WTC11 (cell line): ENCODE data around the gene TBC1D14.

Source experiments
- CTCF ChIP-seq: fragments of 200-600 bp; IDR thresholded peaks from 2 replicates; pipeline ENCODE4 v1.8.0; 2022; ENCODE audit warnings: antibody characterized with exemption
- ESRRA ChIP-seq: sonication (generic); formaldehyde crosslinking; IDR thresholded peaks from 2 replicates; pipeline ENCODE4 v1.8.1; 2022; ENCODE audit warnings: mild to moderate bottlenecking, missing genetic modification reagents, borderline replicate concordance
- ETV6 ChIP-seq: sonication (generic); formaldehyde crosslinking; IDR thresholded peaks from 2 replicates; pipeline ENCODE4 v1.8.1; 2022; ENCODE audit warnings: mild to moderate bottlenecking, missing genetic modification reagents
- KAT7 ChIP-seq: sonication (generic); formaldehyde crosslinking; IDR thresholded peaks from 2 replicates; pipeline ENCODE4 v1.8.1; 2023; ENCODE audit warnings: missing genetic modification reagents, mild to moderate bottlenecking, borderline replicate concordance
- NR3C1 ChIP-seq: sonication (generic); formaldehyde crosslinking; conservative IDR thresholded peaks from 2 replicates; pipeline ENCODE4 v1.8.1; 2023; ENCODE audit warnings: low read depth, mild to moderate bottlenecking, missing genetic modification reagents
- RELA ChIP-seq: sonication (generic); formaldehyde crosslinking; IDR thresholded peaks from 2 replicates; pipeline ENCODE4 v1.8.1; 2022; ENCODE audit warnings: missing genetic modification reagents, mild to moderate bottlenecking, borderline replicate concordance
- TF ChIP-seq, protein P1 (sequence below): sonication (generic); formaldehyde crosslinking; conservative IDR thresholded peaks from 2 replicates; pipeline ENCODE4 v1.8.1; 2022; ENCODE audit warnings: mild to moderate bottlenecking, missing genetic modification reagents
- TF ChIP-seq, protein P2 (sequence below): sonication (generic); formaldehyde crosslinking; IDR thresholded peaks from 2 replicates; pipeline ENCODE4 v1.8.0; 2022; ENCODE audit warnings: mild to moderate bottlenecking, missing genetic modification reagents
- TF ChIP-seq, protein P3 (sequence below): sonication (generic); formaldehyde crosslinking; IDR thresholded peaks from 2 replicates; pipeline ENCODE4 v1.8.0; 2022; ENCODE audit warnings: mild to moderate bottlenecking, missing genetic modification reagents
- TF ChIP-seq, protein P4 (sequence below): sonication (generic); formaldehyde crosslinking; IDR thresholded peaks from 2 replicates; pipeline ENCODE4 v1.8.0; 2023; ENCODE audit warnings: mild to moderate bottlenecking, missing genetic modification reagents

DNA sequence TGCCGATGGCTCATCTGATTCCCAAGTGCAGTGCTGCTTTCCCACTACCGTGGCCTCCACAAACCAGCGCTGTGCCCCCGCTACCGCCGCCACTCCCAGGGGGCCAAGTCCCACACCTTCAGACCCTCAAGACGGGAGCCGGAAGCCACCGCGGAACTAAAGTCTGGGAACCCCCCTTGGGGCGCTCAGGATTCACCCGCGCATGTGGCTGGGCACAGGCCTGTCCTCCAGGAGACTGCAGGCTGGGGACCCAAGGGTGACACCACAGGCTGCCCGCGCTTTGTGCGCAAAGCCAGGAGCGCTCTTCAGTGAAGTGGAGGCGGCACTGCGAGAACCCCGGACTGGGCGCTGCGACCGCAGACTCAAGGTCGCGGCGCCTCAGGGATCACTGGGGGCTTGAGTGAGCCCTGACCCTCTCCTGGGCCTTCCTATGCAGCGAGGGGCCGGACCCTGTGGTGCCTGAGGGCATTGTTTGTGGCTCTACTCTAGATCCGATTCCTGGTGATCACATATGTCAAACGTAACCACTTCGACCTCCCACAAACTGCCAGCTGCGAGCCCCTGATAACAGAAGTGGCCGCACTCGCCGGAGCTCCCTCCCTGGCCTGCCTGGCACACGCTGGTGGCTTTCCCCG lies 20.4 kb upstream of the TBC1D14 start:
- TF ChIP-seq CTCF (no peak), KAT7 (CRISPR knock-in tag) (no peak), RELA (CRISPR knock-in tag) (no peak), ETV6 (CRISPR knock-in tag) (no peak), ESRRA (no peak), NR3C1 (CRISPR knock-in tag) (no peak)
- TF ChIP-seq, protein P1, sequence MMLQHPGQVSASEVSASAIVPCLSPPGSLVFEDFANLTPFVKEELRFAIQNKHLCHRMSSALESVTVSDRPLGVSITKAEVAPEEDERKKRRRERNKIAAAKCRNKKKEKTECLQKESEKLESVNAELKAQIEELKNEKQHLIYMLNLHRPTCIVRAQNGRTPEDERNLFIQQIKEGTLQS: no peak
- TF ChIP-seq, protein P2, sequence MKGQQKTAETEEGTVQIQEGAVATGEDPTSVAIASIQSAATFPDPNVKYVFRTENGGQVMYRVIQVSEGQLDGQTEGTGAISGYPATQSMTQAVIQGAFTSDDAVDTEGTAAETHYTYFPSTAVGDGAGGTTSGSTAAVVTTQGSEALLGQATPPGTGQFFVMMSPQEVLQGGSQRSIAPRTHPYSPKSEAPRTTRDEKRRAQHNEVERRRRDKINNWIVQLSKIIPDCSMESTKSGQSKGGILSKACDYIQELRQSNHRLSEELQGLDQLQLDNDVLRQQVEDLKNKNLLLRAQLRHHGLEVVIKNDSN (CRISPR knock-in tag): no peak
- TF ChIP-seq, protein P3, sequence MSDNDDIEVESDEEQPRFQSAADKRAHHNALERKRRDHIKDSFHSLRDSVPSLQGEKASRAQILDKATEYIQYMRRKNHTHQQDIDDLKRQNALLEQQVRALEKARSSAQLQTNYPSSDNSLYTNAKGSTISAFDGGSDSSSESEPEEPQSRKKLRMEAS (CRISPR knock-in tag): no peak
- TF ChIP-seq, protein P4, sequence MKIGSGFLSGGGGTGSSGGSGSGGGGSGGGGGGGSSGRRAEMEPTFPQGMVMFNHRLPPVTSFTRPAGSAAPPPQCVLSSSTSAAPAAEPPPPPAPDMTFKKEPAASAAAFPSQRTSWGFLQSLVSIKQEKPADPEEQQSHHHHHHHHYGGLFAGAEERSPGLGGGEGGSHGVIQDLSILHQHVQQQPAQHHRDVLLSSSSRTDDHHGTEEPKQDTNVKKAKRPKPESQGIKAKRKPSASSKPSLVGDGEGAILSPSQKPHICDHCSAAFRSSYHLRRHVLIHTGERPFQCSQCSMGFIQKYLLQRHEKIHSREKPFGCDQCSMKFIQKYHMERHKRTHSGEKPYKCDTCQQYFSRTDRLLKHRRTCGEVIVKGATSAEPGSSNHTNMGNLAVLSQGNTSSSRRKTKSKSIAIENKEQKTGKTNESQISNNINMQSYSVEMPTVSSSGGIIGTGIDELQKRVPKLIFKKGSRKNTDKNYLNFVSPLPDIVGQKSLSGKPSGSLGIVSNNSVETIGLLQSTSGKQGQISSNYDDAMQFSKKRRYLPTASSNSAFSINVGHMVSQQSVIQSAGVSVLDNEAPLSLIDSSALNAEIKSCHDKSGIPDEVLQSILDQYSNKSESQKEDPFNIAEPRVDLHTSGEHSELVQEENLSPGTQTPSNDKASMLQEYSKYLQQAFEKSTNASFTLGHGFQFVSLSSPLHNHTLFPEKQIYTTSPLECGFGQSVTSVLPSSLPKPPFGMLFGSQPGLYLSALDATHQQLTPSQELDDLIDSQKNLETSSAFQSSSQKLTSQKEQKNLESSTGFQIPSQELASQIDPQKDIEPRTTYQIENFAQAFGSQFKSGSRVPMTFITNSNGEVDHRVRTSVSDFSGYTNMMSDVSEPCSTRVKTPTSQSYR (CRISPR knock-in tag): no peak
